GM12878 (cell line): ENCODE data around the gene IRF9.

Experiments used
- CHD2 ChIP-seq: IDR thresholded peaks from 2 replicates; pipeline ENCODE4 v1.6.1; 2011; ENCODE audit warnings: low read depth, low read length, improper control_type of control experiment, borderline replicate concordance
- RCOR1 ChIP-seq: conservative IDR thresholded peaks from 2 replicates; pipeline ENCODE4 v1.6.1; 2012; ENCODE audit warnings: low read depth, low read length, improper control_type of control experiment
- SUPT20H ChIP-seq: IDR thresholded peaks from 2 replicates; pipeline ENCODE4 v1.6.1; 2011; ENCODE audit warnings: low read depth, mild to moderate bottlenecking, low read length, moderate library complexity, borderline replicate concordance; ENCODE audit not compliant: control insufficient read depth
- YY1 ChIP-seq: IDR thresholded peaks from 2 replicates; pipeline ENCODE4 v1.6.1; 2011; ENCODE audit warnings: low read depth, mild to moderate bottlenecking, low read length
- TF ChIP-seq, protein P1 (sequence below), 3 experiments: IDR thresholded peaks in 2 of 3; conservative IDR thresholded peaks in 1 of 3; 2 replicates each; pipeline ENCODE4 v1.5.1; 2011; ENCODE audit warnings: low read depth in 3 of 3, low read length in 3 of 3, mild to moderate bottlenecking in 3 of 3, control low read depth in 2 of 3, moderate library complexity in 2 of 3, inconsistent platforms in 1 of 3, mixed read lengths in 1 of 3; ENCODE audit not compliant: control insufficient read depth in 2 of 3, insufficient read depth in 1 of 3; ENCODE audit errors: extremely low read depth in 1 of 3

DNA sequence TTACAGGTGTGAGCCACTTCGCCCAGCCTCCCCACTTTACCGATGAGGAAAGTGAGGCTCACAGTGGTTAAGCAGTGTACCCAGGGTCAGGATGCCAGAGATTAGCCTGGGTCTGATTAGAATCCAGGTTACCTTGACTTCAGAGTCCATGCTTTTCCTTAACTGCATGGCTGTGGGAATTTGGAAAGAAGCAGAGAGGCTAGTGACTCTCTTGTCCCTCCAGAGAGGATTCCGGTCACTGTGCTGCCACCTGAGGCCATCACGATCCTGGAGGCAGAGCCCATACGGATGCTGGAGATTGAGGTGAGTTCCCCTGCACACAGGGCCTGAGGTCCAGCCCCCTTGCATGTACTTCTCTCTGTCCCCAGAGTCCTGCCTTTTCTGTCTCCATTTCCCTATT lies 15.5 kb downstream of the IRF9 start:
- TF ChIP-seq YY1, result no peak
- TF ChIP-seq, protein P1, sequence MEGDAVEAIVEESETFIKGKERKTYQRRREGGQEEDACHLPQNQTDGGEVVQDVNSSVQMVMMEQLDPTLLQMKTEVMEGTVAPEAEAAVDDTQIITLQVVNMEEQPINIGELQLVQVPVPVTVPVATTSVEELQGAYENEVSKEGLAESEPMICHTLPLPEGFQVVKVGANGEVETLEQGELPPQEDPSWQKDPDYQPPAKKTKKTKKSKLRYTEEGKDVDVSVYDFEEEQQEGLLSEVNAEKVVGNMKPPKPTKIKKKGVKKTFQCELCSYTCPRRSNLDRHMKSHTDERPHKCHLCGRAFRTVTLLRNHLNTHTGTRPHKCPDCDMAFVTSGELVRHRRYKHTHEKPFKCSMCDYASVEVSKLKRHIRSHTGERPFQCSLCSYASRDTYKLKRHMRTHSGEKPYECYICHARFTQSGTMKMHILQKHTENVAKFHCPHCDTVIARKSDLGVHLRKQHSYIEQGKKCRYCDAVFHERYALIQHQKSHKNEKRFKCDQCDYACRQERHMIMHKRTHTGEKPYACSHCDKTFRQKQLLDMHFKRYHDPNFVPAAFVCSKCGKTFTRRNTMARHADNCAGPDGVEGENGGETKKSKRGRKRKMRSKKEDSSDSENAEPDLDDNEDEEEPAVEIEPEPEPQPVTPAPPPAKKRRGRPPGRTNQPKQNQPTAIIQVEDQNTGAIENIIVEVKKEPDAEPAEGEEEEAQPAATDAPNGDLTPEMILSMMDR (IDR thresholded peaks at IDR 0.05 in 2 of 3, conservative IDR thresholded peaks at IDR 0.05 in 1 of 3; ENCODE audit: control insufficient read depth in 2 of 3, extremely low read depth in 1 of 3, insufficient read depth in 1 of 3, low read depth in 3 of 3, low read length in 3 of 3), result no peak
- no peak for TF ChIP-seq RCOR1
- TF ChIP-seq SUPT20H, result no peak
- no peak for TF ChIP-seq CHD2
